ENCODE measurements around the gene NOP10. TPM values are rescaled to one million over a fixed set of nuclear protein-coding genes. Genes with fewer than 3 reads are reported as not detected.

The NOP10 gene
- total and polyA plus RNA-seq, 2 of the 13 experiments (the other 11 are each of a cell fraction or from before 2014, with no cell fraction given) = 239 to 369 TPM

DNA sequence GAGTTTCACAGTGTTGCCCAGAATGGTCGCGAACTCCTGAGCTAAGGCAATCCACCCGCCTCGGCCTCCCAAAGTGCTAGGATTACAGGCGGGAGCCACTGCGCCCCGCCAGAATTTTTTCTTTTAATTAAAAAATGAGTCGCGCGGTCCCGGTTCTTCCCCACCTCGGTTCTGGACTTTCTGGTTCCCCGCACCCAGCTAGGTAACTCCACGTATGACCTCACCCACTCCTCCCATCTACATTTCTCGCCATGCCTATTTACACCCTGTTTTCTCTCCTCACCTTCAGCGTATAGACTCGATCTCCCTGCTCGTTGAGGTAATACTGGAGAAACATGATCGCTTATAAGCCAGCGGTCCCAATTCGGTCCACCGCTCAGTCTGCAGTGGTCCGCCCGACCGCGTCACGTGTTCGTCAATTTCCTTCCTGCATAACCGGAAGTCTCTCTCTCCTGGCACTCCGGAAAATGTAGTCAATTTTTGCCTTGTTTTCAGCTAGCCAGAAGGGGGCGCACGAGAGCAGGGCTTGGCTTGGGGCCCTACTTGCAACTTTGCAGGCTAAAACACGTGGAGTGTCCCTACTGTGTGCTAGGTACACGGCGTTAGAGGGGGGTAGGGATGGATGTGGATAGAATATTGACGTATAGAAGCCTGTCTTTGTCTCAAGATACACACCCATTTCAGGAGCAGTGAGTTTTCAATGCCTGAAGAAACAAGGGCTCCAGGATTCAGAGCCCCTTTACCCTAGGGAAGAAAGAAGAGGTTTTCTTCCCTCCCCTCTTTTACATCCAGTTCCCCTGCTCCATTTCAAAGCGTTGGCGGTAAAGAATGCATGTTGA is at the start of gene NOP10, which contains the start of gene NUTM1 (continued):
- TF ChIP-seq, protein P1, sequence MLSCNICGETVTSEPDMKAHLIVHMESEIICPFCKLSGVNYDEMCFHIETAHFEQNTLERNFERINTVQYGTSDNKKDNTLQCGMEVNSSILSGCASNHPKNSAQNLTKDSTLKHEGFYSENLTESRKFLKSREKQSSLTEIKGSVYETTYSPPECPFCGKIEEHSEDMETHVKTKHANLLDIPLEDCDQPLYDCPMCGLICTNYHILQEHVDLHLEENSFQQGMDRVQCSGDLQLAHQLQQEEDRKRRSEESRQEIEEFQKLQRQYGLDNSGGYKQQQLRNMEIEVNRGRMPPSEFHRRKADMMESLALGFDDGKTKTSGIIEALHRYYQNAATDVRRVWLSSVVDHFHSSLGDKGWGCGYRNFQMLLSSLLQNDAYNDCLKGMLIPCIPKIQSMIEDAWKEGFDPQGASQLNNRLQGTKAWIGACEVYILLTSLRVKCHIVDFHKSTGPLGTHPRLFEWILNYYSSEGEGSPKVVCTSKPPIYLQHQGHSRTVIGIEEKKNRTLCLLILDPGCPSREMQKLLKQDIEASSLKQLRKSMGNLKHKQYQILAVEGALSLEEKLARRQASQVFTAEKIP (CRISPR knock-in tag; IDR thresholded peaks at IDR 0.05; ENCODE audit: borderline replicate concordance) = no peak
- TF ChIP-seq ZNF776 (CRISPR knock-in tag; IDR thresholded peaks at IDR 0.05) = no peak
- TF ChIP-seq, protein P2, sequence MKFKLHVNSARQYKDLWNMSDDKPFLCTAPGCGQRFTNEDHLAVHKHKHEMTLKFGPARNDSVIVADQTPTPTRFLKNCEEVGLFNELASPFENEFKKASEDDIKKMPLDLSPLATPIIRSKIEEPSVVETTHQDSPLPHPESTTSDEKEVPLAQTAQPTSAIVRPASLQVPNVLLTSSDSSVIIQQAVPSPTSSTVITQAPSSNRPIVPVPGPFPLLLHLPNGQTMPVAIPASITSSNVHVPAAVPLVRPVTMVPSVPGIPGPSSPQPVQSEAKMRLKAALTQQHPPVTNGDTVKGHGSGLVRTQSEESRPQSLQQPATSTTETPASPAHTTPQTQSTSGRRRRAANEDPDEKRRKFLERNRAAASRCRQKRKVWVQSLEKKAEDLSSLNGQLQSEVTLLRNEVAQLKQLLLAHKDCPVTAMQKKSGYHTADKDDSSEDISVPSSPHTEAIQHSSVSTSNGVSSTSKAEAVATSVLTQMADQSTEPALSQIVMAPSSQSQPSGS (CRISPR knock-in tag; IDR thresholded peaks at IDR 0.05) = 0 out of 2 replicates have a peak, but pooled peaks have one; percentile 55
- TF ChIP-seq HOXA5 (CRISPR knock-in tag; IDR thresholded peaks at IDR 0.05) = 0 out of 2 replicates have a peak, but pooled peaks have one; percentile 71
- no peak; the same call in 1 of the 2 replicates for TF ChIP-seq ZNF33B (CRISPR knock-in tag; IDR thresholded peaks at IDR 0.05)
- TF ChIP-seq, protein P3, sequence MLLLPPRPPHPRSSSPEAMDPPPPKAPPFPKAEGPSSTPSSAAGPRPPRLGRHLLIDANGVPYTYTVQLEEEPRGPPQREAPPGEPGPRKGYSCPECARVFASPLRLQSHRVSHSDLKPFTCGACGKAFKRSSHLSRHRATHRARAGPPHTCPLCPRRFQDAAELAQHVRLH (CRISPR knock-in tag; IDR thresholded peaks at IDR 0.05; ENCODE audit: borderline replicate concordance, low read depth) = peak; percentile 55; the same call in 1 of the 2 replicates
- TF ChIP-seq, protein P4, sequence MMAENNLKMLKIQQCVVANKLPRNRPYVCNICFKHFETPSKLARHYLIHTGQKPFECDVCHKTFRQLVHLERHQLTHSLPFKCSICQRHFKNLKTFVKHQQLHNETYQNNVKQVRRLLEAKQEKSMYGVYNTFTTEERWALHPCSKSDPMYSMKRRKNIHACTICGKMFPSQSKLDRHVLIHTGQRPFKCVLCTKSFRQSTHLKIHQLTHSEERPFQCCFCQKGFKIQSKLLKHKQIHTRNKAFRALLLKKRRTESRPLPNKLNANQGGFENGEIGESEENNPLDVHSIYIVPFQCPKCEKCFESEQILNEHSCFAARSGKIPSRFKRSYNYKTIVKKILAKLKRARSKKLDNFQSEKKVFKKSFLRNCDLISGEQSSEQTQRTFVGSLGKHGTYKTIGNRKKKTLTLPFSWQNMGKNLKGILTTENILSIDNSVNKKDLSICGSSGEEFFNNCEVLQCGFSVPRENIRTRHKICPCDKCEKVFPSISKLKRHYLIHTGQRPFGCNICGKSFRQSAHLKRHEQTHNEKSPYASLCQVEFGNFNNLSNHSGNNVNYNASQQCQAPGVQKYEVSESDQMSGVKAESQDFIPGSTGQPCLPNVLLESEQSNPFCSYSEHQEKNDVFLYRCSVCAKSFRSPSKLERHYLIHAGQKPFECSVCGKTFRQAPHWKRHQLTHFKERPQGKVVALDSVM (CRISPR knock-in tag; IDR thresholded peaks at IDR 0.05) = no peak; the same call in 1 of the 2 replicates
- TF ChIP-seq THYN1 (CRISPR knock-in tag; IDR thresholded peaks at IDR 0.05; ENCODE audit: borderline replicate concordance, low read depth) = peak; percentile 79; the same call in 1 of the 2 replicates
- TF ChIP-seq ATF7 (IDR thresholded peaks at IDR 0.05) = no peak
- peak; percentile 61; the same call in 1 of the 2 replicates for TF ChIP-seq ATF7 (CRISPR knock-in tag; IDR thresholded peaks at IDR 0.05)
- TF ChIP-seq, protein P5, sequence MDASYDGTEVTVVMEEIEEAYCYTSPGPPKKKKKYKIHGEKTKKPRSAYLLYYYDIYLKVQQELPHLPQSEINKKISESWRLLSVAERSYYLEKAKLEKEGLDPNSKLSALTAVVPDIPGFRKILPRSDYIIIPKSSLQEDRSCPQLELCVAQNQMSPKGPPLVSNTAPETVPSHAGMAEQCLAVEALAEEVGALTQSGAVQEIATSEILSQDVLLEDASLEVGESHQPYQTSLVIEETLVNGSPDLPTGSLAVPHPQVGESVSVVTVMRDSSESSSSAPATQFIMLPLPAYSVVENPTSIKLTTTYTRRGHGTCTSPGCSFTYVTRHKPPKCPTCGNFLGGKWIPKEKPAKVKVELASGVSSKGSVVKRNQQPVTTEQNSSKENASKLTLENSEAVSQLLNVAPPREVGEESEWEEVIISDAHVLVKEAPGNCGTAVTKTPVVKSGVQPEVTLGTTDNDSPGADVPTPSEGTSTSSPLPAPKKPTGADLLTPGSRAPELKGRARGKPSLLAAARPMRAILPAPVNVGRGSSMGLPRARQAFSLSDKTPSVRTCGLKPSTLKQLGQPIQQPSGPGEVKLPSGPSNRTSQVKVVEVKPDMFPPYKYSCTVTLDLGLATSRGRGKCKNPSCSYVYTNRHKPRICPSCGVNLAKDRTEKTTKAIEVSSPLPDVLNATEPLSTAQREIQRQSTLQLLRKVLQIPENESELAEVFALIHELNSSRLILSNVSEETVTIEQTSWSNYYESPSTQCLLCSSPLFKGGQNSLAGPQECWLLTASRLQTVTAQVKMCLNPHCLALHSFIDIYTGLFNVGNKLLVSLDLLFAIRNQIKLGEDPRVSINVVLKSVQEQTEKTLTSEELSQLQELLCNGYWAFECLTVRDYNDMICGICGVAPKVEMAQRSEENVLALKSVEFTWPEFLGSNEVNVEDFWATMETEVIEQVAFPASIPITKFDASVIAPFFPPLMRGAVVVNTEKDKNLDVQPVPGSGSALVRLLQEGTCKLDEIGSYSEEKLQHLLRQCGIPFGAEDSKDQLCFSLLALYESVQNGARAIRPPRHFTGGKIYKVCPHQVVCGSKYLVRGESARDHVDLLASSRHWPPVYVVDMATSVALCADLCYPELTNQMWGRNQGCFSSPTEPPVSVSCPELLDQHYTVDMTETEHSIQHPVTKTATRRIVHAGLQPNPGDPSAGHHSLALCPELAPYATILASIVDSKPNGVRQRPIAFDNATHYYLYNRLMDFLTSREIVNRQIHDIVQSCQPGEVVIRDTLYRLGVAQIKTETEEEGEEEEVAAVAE (CRISPR knock-in tag; IDR thresholded peaks at IDR 0.05; ENCODE audit: borderline replicate concordance) = 0 out of 2 replicates have a peak, but pooled peaks have one; percentile 56
- TF ChIP-seq, protein P6, sequence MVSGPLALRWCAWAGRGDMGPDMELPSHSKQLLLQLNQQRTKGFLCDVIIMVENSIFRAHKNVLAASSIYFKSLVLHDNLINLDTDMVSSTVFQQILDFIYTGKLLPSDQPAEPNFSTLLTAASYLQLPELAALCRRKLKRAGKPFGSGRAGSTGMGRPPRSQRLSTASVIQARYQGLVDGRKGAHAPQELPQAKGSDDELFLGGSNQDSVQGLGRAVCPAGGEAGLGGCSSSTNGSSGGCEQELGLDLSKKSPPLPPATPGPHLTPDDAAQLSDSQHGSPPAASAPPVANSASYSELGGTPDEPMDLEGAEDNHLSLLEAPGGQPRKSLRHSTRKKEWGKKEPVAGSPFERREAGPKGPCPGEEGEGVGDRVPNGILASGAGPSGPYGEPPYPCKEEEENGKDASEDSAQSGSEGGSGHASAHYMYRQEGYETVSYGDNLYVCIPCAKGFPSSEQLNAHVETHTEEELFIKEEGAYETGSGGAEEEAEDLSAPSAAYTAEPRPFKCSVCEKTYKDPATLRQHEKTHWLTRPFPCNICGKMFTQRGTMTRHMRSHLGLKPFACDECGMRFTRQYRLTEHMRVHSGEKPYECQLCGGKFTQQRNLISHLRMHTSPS (CRISPR knock-in tag; IDR thresholded peaks at IDR 0.05; ENCODE audit: low read depth) = no peak
- TF ChIP-seq ZNF775 (CRISPR knock-in tag; IDR thresholded peaks at IDR 0.05; ENCODE audit: borderline replicate concordance) = no peak
- peak; percentile 90 for TF ChIP-seq MXD4 (CRISPR knock-in tag; IDR thresholded peaks at IDR 0.05)
- TF ChIP-seq NCOA2 (CRISPR knock-in tag; IDR thresholded peaks at IDR 0.05) = peak; percentile 49
